Keratinocyte (primary cell): Measurements from ENCODE around the gene WNK2.

Experiments
- CTCF ChIP-seq, 3 experiments: IDR thresholded peaks in 1 of 3; conservative IDR thresholded peaks in 1 of 3; optimal IDR thresholded peaks in 1 of 3; 2 replicates in 2 of 3; 3 replicates in 1 of 3; pipeline versions ENCODE3 to v1.5.1; 2011; ENCODE audit warnings: low read length in 3 of 3, mild to moderate bottlenecking in 3 of 3, moderate library complexity in 2 of 3, control low read depth in 1 of 3, inconsistent platforms in 1 of 3; ENCODE audit not compliant: insufficient read depth in 2 of 3; ENCODE audit errors: extremely low read depth in 1 of 3
- EZH2 ChIP-seq: IDR thresholded peaks from one replicate; pipeline ENCODE4 v1.6.1; 2012; ENCODE audit warnings: inconsistent platforms, mild to moderate bottlenecking, low read length, moderate library complexity

- TF ChIP-seq CTCF (optimal IDR thresholded peaks at IDR 0.05 in 1 of 3, IDR thresholded peaks at IDR 0.05 in 1 of 3, conservative IDR thresholded peaks at IDR 0.05 in 1 of 3; ENCODE audit: extremely low read depth in 1 of 3, insufficient read depth in 2 of 3, low read length in 3 of 3) (no peak), EZH2 (no peak)
Observed at GRCh38 chr9:93246526-93246925, 62.6 kb downstream of the WNK2 start.
